GM19468 (cell line): ENCODE measurements around the gene GABRG3.
"Not testable (repeated sequence)": the region's sequence is repeated elsewhere in the genome, so short reads cannot be mapped to it uniquely, and the experiment has no call there.

ENCODE experiments used
- ATAC-seq: cut with Tn5 transposase; IDR thresholded peaks from one replicate; pipeline ENCODE4 v1.9.1; 2021; ENCODE audit warnings: mild to moderate bottlenecking, moderate library complexity, moderate number of reproducible peaks; ENCODE audit not compliant: unreplicated experiment; ENCODE audit errors: extremely low read depth

The GABRG3 gene

DNA sequence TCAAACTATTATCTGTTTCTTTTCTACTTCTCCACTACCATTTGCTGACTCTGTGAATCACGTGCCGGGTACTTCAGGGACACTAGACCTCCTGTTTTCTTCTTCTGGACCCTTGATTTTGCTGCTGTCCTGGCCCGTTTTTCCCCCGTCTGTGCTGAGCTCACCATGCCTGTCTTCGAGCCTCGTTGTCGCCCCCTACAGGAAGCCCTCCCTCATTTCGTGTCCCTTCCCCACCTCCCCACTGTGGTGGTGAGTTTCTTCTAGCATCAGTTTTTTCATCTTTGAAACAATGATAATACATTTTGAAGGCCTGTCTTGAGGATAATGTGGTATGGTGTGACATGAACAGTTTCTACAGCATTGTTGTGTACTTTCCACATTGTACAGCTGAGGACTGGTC, 12.8 kb downstream of the GABRG3 start:
- ATAC-seq = no peak

DNA sequence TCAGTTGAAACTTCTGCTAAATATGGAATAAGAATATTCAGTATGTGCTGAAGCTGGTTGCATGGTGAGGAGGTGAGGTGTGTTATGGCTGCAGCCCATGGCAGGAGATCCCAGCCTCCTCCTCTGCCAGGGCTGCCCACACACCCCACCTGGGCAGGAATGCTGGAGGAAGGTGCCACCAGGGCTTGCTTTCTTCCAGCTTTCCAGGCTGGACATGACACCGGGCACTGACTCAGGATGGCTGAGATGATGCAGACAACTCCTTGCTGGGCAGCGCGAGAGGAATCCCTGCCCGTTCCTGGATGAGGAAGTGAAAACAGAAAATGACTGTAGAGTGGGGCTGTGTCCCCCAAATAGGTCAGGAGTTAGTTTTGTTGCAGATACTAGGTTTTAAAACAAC, 14.1 kb downstream of the GABRG3 start:
- no peak for ATAC-seq

DNA sequence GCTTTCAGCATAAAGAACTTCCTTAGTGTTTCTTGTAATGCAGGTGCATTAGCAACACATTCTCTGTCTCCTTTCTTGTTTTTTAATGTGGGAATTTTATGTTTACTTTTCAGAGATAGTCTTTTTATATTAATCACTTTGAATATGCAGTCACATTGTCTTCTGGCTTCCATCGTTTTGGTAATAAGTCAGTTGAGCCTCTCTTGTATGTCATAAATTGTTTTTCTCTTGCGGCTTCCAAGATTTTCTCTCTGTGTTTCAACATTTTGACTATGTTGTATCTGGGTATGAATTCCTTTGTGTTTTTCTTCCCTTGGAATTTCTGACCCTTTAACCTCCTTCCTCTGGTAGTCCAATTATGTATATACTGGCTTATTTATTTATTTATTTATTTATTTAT, 25.3 kb downstream of the GABRG3 start:
- ATAC-seq = no peak

DNA sequence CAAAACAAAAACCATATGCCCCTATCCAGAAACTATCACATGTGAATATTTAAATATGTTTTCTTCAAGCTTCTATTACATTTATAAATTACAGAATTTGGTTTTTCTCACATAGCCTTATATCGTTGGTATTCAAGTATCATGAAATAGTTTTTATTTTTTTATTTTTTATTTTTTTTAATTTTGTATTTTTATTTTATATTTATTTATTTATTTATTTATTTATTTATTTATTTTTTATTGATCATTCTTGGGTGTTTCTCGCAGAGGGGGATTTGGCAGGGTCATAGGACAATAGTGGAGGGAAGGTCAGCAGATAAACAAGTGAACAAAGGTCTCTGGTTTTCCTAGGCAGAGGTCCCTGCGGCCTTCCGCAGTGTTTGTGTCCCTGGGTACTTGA, 32.0 kb downstream of the GABRG3 start:
- ATAC-seq = not testable (repeated sequence)

DNA sequence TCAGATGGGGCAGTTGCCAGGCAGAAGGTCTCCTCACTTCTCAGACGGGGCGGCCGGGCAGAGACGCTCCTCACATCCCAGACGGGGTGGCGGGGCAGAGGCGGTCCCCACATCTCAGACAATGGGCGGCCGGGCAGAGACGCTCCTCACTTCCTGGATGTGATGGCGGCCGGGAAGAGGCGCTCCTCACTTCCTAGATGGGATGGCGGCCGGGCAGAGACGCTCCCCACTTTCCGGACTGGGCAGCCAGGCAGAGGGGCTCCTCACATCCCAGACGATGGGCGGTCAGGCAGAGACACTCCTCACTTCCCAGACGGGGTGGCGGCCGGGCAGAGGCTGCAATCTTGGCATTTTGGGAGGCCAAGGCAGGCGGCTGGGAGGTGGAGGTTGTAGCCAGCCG, 33.2 kb downstream of the GABRG3 start:
- not testable (repeated sequence) for ATAC-seq

DNA sequence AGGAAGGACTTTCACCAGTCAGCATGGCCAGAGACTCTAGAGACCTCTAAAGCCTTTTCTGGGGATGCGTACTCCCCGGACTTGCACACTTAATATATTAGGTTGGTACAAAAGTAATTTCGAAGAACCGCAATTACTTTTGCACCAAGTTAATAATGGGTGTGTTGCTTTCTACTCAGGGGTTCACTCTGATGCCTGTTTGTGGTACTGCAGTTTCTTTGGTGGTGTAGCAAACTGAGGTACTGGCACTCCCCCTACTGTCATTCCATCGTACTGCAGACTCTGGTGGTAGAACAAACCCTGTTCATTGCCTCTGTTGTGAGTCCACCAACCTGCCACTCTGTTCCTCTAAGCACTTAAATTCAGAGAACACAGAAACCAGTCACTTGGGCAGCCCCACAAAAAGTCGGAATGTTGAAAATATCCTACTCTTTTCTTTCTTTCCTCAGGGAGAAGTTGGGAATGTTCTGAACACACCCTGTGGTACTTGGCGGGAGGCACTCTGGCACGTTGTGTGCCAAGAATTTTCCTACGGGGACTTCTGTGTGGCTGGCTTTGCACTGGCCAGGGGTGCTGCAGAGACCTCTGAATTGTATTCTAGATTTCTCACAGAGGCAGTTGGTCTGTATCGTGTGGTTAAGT, 46.3 kb downstream of the GABRG3 start:
- no peak for ATAC-seq

DNA sequence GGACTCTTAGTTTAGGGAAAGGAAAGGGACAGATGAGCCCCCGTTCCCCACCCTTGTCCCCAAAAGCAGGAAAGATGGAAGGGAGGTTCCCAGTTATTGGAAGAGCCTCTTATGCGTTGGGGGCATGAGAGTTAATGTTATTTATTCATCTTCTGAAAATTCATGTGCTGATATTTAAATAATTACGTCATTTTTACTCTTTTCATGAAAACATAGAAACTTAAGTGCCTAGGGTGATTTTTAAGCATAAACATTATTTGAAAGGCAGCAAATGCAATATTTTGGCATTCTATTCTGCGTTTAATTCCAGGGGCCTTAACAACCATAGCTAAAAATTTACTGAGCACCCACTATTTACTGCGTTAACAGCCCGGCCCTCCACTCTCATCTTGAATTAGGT, 48.7 kb downstream of the GABRG3 start:
- ATAC-seq = no peak

DNA sequence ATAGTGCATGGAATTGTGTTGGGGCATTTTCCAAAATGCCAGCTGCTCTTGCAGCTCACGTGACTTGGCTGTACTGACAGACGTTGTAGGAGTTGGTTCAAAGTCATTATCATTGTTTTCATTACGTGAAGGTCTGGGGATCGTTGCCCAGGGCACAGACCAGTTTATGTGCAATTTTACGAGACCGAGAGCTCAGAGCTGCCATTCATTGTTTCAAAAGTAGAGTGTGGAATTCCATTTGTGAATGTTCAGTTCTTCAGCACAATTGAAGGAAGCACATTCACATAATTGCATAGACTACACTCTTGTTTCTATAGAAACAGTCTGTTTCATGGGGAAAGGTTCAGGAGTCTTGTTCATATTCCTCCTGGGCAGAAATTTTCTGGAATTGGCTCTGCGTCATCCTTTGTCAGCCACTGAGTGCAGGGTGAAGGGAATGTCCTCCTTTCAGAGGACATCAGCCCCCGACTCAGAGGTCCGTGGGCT, 54.5 kb downstream of the GABRG3 start:
- no peak for ATAC-seq

DNA sequence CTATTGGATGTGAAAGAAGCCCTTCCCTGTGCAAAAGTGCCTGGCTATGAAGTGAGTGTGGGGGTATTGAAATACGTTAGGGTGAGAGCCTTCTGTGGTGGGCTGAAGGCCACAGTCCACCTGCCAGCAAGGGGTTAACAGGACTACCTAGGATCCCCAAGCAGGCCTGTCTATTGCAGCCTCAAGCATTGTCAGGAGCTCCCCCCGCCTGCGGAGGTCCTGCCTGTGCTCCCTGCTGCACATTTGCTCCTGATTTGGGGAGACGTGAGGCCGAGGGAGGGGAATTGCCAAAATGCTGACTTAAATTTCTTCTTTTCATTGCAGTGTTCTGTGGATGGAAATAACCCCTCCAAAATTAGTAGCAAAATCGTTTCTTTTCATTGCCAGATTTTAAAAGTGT, 56.2 kb downstream of the GABRG3 start:
- no peak for ATAC-seq

DNA sequence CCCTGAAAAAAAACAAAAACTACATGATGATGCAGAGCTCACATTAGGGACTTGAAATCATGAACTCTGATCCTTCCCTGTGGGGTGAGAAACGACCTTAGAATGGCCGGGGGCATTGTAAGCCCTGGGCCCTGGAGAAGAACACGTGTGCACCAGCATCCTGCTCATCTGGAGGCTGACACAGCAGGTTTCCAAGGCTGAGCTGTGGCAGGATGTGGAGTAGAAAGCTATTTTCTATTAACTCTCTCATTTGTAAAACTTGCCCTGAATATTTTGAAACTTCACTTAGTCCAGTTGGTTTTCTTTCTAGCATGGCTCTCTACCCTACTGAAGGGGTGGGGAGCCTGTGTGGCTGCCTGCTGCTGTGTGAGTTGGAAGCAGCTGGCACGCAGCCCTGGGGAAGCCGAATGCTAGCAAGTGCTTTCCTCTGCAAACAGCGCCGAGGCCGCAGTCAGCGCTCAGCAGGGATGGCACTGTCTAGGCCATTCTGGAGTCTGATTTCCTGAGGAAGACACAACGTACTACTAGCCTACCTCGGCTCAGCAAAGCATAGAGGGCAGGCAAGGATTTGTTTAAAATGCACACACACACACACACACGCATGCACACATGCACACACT, 58.0 kb downstream of the GABRG3 start:
- no peak for ATAC-seq

DNA sequence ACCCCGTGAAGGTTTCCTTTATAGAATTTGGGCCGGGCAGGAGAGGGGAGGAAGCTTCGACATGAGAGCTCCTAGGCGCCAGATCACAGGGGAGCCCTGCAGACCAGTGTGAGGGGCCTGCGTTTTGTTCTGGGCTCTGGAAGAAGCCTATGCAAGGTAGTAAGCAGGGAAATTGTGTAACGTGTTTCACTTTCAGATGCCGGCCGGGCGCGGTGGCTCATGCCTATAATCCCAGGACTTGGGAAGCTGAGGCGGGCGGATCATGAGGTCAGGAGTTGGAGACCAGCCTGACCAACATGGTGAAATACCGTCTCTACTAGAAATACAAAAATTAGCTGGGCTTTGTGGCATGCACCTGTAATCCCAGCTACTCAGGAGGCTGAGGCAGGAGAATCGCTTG, 65.2 kb downstream of the GABRG3 start:
- no peak for ATAC-seq

DNA sequence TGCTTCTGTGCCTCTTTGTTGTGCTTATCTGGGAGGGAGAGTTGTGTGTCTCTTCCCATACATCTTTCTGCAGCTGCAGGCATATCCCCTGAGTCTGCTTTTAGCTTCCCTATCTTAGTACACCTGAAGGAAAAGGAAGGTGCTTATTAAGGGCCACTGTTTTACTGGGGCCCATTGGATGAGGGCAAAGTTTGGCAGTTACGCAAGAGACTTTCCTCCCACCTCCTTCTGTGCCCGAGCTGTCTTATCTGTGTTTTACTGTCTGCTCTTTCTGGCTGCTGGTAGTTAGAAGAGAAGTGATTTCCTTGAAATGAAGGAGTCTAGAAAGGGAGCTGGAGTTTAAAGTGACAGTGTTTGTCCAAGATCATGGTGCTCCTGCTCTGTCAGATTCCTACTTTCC, 66.5 kb downstream of the GABRG3 start:
- ATAC-seq = no peak

DNA sequence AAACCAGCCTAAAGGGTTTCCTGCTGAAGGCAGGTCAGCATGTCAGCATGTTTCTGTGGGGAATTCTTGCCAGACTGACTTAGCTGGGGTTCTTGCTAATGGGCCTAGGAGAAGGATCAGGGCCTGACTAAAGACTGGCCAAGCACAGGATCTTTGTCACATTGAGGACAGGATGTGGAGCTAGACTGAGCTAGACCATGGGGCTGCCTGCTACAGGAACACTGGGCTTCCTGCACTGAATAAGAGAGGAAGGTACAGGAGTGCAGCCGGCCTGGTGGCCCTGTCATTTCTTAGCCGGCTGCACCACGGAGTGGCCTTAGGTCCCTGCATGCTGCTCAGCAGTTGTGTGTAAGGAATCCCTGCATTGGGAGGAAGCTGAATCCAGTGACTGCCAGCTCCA, 68.2 kb downstream of the GABRG3 start:
- ATAC-seq = no peak

DNA sequence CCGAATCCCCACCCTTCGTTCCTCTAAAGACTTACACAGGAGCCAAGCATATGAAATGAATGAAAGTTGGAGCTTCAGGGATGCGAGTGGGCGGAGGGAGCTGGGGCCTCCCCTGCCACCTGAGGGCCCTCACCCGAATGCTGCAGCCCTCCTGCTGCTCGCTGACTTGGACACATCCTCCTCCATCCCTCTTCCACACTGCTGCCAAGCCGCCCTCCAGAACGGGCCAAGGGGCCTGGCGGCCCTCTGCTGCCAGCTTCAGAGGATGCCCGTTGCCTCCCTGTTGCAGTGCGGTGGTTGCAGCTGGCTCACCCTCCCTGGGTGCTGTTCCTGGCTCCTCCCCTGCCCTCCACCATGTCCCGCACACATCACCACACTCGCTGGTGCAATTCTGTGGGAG, 71.2 kb downstream of the GABRG3 start:
- ATAC-seq = no peak

DNA sequence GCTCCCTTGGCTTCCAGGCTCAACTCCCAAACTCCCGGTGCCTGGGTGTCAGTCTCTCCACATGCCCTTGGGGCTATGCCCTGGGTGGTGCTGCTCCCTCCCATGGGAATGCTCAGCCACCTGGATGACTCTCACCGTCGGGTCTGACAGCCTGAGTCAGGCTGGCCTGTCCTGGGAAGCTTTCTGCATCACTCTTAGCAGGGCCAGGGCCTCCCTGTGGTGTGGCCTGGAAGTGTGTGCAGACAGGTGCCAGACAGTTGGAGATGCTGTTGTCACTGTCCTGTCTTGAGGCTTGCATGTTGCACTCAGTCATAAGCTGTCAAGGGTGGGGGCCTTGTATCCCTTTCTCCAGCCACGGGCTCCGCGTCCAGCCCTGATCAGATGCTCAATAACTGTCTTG, 71.7 kb downstream of the GABRG3 start:
- ATAC-seq = no peak

DNA sequence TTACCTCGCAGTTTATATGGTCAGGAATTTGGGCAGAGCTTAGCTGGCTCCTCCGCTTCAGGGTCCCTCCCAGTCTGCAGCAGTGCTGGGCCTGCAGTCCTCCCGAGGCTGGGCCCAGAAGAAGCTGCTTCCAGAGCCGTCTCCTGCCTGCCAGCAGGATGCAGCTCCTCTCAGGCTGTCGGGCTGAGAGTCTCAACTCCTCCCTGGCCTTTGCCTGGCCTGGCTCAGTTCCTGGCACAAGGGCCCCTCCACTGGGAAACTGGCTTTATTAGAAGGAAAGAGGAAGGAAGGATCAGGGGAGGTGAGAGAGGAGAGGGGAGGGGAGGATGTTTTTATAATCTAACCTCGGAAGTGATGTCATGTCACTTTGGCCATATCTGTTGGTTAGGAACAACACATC, 72.8 kb downstream of the GABRG3 start:
- ATAC-seq = no peak

DNA sequence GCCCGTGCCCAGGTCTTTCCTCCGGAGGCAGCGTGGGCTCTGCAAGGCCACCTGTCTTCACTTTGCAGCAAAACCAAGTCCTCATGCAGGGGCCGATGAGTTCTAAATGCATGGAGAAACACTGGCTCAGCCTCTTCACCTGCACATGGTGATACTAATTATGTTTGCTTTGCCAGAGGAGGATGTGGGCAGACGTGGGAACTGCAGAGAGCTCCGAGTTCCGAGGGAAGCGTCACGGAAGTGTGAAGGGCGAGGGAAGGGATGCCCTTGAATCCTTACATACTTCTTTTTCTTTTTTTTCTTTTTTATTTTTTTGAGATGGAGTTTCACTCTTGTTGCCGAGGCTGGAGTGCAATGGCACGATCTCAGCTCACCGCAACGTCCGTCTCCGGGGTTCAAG, 74.8 kb downstream of the GABRG3 start:
- no peak for ATAC-seq

DNA sequence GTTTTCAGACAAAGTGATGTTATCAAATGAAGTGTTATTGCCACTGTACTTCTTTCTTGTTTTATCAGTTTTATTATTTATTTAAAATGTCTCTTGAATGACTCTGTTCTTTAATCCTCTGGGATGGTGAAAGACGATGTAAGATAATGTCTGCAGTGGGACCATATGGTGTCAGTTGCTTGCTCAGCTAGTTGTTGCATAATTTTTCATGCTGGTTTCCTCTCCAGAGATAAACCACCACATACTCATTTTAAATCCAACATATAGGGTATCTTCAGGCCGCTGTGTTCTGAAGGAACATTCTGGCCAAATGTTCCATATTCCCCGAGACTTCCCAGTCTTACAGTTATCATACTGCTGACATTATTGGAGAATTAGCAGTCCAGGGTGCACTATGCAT, 75.9 kb downstream of the GABRG3 start:
- no peak for ATAC-seq

DNA sequence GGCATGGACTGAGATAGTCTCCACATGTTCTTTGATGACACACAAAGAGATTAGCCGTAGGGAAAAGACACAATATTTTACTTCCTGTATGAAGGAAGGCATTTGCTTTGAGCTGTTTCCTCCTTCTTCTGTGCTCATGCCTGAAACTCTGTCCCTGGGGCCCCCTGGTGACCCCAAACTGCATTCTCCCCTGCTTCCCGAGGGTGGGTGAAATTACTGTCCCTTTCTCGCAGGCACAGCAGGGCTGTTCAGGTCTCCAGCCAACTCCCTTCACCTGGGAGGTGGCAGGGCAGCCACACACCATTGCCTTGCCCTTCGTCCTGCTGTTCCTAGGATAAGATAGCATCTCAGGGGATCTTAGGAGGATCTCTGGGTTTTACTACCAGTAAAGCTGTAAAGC, 79.2 kb downstream of the GABRG3 start:
- no peak for ATAC-seq

DNA sequence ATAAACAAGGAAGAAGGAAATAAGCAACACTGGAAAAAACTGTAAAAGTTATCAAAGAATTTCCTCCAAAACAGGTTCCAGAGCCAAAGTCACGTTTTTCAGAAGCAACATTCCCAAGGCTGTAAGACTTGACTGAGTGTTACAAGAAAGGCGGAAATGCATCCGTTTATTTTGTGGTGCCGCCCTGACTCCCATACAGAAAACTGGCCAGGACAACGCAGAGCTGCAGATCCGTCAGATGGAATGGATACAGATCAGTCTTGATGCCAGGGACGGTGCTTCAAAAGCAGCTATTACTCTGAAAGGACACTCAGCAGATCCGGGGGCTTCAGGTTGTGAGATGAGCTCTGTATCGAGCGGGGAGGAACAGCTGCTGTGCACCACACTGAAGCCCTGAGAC, 83.4 kb downstream of the GABRG3 start:
- ATAC-seq = no peak

DNA sequence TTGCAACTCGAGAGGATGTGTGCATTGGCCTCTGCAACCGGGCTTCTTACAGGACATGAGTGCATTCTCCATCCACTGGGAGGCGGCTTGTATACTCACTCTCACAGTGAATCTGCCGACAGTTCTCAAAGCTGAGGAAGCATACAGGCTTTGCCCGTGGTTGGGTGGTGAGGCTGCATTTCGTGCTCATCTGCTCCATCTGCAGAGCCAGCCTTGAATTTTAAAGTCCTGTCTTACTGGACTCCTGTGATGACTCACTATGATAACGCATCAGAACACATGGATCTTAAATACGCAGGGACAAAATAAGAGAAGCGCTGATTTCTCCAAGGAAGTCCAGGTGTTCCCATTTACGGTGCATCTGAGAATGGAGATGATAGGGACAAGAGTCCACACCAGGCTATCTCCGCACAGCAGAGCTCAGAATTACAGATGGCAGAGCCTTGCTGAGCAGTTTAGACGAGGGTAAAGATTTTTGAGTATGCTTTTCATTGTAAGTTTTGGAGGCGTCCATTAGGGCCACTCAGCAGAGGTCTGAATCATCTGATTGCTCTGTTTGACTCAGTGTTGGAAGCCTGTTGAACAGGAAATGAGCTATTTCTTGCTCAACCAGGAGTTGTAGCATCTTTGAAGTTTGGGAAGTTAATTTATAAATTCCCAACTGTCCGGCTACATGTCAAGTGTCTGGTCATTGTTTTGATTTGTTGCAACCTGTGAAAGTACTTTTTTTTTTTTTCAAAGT, 87.1 kb downstream of the GABRG3 start:
- no peak for ATAC-seq

DNA sequence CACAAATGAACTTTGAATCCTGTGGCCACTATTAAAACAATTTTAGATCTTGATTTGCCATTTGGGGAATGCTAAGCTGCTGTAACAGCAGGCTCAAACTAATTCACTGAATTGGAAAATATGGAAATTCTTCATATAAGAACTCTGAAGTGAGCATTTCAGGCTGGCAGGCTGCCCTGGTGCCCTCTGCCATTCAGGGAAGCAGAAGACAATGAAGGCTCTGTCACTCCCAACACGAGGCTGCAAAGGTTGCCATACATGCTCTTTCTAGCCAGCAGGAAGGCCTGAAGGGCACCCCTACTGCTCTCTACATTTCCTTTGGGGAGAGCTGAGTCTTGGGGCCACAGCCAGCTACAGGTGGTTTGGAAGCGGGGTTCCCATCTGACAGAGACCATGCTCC, 88.0 kb downstream of the GABRG3 start:
- no peak for ATAC-seq
